Measurements from ENCODE around the gene TSHZ1. TPM values are rescaled to one million over a fixed set of nuclear protein-coding genes. Genes with fewer than 3 reads are reported as not detected.

TSHZ1 gene
- total and polyA plus RNA-seq, 2 of the 8 experiments (the other 6 are each of a cell fraction or from before 2014, with no cell fraction given) = 0.03 to 0.32 TPM

- TF ChIP-seq CHD7 (IDR thresholded peaks at IDR 0.05; ENCODE audit: insufficient replicate concordance, low read length) (no peak), E2F6 (IDR thresholded peaks at IDR 0.05) (no peak), CHD2 (IDR thresholded peaks at IDR 0.05; ENCODE audit: low read length) (no peak), RFX5 (IDR thresholded peaks at IDR 0.05; ENCODE audit: borderline replicate concordance, low read depth, low read length) (no peak), CBX5 (IDR thresholded peaks at IDR 0.05; ENCODE audit: low read depth, low read length) (no peak), GABPA (IDR thresholded peaks at IDR 0.05; ENCODE audit: borderline replicate concordance, insufficient read depth, low read length) (no peak), KDM4A (IDR thresholded peaks at IDR 0.05; ENCODE audit: low read depth, low read length, severe bottlenecking) (no peak), TAF7 (optimal IDR thresholded peaks at IDR 0.05; ENCODE audit: borderline replicate concordance, low read depth, low read length) (no peak), CBX8 (IDR thresholded peaks at IDR 0.05; ENCODE audit: borderline replicate concordance, low read depth, low read length) (no peak), EGR1 (IDR thresholded peaks at IDR 0.05; ENCODE audit: borderline replicate concordance, low read depth, low read length) (no peak), ZNF274 (IDR thresholded peaks at IDR 0.05; ENCODE audit: borderline replicate concordance, extremely low read depth, low read length) (no peak), TBP (IDR thresholded peaks at IDR 0.05; ENCODE audit: low read depth, low read length) (no peak)
Observed at GRCh38 chr18:75238786-75239185, 28.2 kb downstream of the TSHZ1 start (continued).
